Measurements from ENCODE around the gene CRACR2A.

The CRACR2A gene

DNA sequence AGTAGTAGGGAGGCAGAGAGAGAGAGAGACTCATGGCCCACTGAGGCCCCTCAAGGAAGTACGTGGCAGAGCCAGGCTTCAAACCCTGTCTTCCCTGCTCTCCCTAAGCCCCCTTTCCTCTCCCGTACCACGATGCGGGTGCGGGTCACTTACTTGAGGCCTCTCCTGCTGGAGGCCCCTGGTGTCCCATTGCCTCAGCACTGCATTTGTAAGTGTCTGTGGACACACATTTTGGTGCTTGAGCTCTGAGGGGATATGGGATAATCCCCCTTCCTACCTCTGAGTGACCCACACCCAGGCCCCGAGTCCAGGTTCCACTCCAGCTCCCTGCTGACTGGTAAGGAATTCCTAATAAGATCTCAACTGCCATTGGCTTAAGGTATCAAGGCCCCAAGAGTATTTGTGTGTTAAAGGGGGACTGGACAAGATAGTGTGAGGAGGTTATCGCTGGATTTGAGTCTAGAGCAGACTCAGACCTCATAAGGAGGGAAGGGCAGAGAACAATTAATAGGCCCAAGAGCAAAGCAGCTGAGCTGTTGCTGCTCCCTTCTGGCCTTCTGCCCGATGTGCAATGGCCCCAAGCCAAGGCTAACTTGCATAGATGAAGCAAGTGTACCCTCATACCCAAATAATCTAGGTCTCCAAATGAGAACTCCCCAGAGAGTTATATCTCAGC, 71.9 kb downstream of the CRACR2A start:
- no peak for DNase-seq

GRCh38 chr12:3679831-3680230, 73.1 kb downstream of the CRACR2A start:
- no peak for DNase-seq

- no peak for DNase-seq
Observed at GRCh38 chr12:3677609-3678008, 75.3 kb downstream of the CRACR2A start.

DNA sequence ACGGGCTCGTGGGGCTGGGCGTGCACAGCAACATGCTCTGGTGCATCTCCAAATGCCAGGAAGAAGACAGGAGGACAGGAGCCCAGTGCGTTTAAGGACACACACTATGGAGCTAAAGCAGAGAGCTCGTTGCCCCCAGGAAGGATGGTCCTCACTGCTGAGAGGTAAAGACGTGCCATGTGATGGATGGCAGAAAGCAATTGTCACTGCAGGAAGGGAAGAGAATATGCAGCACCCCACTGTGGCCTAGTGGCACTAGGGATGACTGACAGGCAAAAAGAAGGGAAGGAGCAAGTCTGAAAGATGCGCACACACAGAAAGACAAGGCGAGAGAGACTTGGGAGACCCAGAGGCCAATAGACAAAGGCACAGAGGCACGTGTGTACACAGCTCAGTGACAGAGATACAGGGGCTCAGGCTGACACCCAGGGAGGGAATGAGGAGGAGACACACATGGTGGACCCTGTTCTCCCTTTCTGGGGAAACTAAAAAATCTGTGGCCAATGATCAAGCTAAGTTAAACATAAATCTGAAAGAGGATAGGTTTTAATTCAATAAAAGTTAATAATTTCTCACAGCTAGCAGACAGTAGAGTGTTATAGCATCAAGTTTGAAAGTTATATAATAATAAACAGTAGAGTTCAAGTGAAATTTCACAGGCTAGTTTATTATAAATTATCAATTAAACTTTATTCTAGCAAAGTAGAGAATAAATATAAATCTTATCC, 78.8 kb downstream of the CRACR2A start:
- DNase-seq, result no peak

GRCh38 chr12:3672113-3672509, 80.8 kb downstream of the CRACR2A start:
- DNase-seq, result no peak

DNA sequence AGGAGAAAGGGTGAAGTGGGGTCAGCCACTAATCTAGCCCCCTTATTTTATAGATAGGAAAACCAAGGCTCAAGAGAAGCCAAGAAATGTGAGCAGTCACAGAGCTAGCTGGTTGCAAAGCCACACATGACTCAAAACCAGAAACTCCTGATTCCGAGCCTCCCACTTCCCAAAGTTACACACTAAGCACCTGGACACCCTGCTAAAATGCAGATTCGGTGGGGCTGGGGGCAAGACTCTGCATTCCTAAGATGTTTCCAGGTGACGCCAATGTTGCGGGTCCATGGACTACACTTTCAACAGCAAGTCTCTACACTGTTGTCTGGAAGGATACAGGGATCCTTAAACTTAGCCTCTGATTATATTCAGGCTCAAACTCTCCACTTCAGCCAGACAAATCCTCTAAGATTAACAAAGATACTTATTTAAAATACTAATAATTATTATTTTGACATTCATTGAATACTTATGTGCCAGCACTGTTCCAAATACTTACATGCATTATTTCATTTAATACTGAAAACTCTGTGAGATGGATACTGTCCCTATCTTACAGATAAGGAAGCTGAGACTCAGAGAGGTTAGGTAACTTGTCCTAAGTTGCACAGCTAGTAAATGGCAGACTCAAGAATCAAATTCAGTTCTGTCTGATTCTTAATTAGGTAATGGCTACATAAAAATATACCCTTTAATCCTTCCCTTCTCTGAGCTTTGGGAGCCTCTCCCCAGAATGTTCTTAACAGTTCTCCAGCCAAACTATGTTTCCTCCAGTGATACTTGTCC, 81.4 kb downstream of the CRACR2A start:
- no peak for DNase-seq

DNA sequence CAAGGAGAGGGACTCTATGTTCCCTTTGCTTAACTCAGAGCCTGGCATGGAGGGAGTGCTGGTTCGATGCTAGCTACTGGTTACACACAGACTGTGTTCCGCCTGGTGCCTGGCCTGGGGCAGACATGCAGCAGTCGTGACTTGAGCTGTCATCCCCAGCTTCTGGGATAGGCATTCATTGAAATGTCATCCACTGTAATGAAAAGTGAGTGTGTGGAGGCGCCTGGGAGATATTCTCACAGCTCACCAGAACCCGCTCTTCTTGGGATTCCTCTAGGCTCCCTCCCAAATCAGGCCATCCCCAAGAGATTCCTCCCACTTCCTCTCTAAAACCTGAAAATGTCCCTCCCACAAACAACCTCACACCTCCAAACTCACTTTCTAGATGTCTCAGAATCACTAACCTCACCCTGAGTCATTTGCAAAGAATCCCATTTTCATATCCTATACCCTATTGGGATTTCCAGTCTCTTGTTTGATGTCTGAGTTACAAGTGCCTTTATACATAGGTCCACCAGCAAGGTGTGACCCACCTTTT, 82.8 kb downstream of the CRACR2A start:
- no peak for DNase-seq

GRCh38 chr12:3669594-3669993, 83.3 kb downstream of the CRACR2A start:
- DNase-seq, result no peak

DNA sequence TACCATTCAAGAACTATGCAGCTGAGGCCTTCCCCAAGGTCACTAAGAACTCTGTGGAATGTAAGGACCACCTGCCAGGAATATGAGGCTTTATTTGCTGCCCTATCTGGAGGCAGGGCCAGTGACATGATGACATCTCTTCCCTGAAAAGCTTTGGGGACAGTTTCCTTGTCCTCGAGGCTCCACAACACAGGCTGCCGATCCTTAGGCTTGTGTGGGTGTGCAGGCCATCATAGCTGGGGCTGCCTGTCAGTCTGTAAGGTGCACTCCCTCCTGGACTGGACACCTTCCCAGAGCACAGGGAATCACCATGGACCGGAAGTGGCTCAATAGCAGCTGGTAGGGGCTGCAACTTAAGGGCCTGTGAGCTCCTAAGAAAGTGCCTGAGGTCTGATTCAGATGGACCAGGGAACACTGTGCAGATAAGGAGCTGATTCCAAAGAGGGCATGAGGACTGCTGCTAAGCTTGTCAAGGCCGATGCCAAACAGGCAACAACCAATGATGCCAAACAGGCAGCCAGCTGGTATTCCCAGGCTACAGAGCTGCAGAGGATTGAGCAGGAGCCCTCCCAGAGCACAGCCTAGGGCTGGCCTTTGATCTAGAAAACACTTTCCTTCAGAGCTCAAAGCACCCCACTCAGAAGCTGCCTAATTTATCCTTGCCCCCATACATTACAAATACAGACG, 84.3 kb downstream of the CRACR2A start:
- no peak for DNase-seq

- DNase-seq, result no peak
Observed at GRCh38 chr12:3667485-3667884, 85.4 kb downstream of the CRACR2A start.

GRCh38 chr12:3666441-3666840, 86.5 kb downstream of the CRACR2A start:
- DNase-seq, result no peak

GRCh38 chr12:3662521-3662921, 90.4 kb downstream of the CRACR2A start:
- no peak for DNase-seq

DNA sequence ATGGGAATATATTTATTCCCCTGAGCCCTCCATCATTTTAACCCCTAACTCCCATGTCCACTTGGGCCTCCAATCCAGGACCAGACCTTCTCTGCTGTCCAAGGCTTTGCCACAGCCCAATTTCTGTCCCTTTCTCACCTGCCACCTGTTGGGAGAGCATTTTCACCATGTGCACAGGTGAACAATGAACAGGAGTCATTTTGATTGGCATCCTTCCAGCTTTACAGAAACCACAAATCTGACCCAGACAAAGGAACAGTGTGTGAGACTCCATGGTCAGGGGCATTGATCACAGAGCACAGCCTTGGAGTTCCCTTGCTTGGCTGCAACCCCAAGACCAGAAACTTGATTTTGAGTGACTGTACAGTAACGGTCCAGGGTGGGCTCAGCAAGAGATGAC, 91.9 kb downstream of the CRACR2A start:
- no peak for DNase-seq

- no peak for DNase-seq
Observed at GRCh38 chr12:3658327-3659163, 94.4 kb downstream of the CRACR2A start.

DNA sequence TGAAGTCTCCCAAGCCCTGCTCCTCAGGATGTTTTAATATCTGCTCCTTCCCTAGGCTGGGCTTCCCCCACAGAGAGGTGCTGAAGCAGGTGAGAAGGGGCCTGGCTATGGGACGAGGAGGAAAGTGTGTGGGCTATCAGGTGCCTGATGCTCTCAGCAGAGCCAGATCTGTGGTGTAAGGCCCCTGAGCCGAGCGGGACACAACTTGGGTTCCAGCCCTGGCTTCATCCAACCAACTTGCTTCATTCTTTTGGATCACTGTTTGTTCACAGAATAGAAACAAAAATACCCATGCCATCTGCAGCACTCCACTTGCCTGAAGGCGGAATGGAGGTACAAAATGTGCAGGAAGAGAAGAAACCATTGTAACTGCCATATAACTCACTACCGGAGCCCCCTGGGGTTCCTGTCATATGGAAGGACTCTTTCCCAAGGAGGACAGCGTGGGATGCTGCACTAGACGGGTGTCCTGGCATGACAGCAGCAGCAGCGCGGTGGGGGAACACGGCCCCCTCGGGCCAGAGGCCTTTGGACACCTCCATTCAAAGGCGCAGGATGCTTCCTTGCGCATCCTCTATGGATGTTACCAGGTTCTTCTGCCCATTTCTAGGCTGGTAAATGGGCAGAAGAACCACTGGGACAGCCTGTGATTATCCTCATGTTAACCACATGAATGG, 95.8 kb downstream of the CRACR2A start:
- DNase-seq, result no peak

- DNase-seq, result no peak
Observed at GRCh38 chr12:3655328-3655900, 97.5 kb downstream of the CRACR2A start.

DNA sequence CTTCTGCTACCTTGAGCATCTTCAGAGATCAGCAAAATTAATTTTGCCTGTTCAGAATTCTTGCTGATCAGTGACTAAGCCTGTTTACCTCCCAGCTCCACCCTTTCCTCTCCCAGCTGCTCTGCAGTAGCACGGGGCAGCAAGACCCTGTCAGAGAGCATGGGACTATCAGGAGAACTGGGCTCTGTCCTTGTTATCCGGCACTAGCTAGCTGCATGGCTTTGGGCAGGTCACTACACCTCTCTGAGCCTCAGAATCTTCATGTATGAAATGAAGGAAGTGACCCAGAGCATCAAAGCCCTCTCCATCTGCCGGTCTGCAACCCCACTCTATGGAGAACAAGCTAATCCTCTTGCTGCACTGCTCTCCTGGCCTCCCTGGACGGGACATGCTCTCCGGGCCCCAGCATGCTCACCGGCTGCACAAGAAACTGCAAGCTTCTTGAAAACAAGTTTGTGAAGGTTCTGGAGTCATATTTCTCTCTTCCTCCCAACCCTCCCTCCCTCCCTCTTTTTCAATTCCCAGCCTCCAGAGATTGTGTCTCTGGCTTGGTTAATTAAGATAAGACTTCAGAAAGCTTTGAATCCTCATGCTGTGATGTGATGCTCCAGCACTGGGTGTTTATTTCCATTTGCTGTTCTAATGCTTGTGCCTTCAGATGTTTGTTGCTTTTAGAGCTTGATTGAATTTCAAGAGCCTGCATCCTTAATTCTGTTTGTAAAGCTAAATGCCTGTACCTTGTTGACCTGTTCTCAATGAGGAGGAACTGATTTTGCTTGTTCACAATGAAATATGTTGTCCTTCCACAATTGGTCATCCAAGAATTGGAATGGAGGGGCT, 101.1 kb downstream of the CRACR2A start:
- DNase-seq, result no peak

- no peak for DNase-seq
Observed at GRCh38 chr12:3647504-3647903, 105.4 kb downstream of the CRACR2A start.

DNA sequence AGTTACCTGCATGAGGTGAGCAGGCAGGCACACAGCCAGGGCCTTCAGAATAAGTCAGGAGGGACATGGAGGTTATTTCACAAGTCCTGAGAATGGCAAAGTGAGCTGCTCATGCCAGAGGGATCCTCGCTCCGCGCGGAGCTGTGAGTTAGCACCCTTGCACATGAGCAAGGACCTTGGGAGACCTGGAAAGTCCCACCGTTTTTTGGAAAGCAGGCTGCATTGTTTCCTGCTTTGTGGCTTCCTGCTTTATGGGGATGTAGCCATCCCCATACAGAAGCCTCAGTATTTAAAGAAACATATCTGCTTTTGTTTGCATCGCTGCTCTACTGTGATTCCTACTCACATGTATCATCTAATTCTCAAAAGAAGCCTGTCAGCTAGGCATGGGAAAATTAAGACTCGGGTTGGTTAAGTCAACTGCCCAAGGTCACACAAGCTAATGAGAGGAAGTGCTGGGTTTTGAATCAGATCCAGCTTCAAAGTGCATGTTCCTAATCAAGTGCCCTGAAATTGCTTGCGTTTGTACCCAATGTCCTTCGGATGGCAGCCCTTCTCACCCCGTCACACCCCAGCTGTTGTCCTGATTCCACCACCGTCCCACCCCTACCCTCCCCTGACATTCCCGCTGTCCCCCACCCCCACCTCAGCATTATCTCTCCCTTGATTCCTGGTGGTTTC, 106.2 kb downstream of the CRACR2A start:
- no peak for DNase-seq

- DNase-seq, result no peak
Observed at GRCh38 chr12:3645091-3645490, 107.8 kb downstream of the CRACR2A start.

Measured in right hindlimb (tissue), 1 donor.